Choroid plexus epithelial cell (primary cell): ENCODE measurements around the gene NRG2.

Source experiments
- DNase-seq: peaks from one replicate; pipeline ENCODE4 v3.0.0-alpha.2; 2010; ENCODE audit warnings: low read depth
- H3K4me3 ChIP-seq: 2 replicates; pipeline ENCODE4 v1.5.1; 2011; ENCODE audit warnings: low read depth, mild to moderate bottlenecking, control low read depth, low read length, moderate library complexity
- CTCF ChIP-seq: conservative IDR thresholded peaks from 2 replicates; pipeline ENCODE4 v1.5.1; 2011; ENCODE audit warnings: low read depth, mild to moderate bottlenecking, control low read depth, inconsistent platforms, low read length, moderate library complexity

NRG2 gene

GRCh38 chr5:139869042-139869790 is 173.9 kb downstream of the NRG2 start:
- TF ChIP-seq CTCF = no peak
- no peak for DNase-seq
- no peak overlapping the region for H3K4me3 ChIP-seq

GRCh38 chr5:139867581-139867980 is 175.5 kb downstream of the NRG2 start:
- TF ChIP-seq CTCF = no peak
- DNase-seq = no peak
- no peak overlapping the region for H3K4me3 ChIP-seq

- DNase-seq = no peak
- TF ChIP-seq CTCF = no peak
- H3K4me3 ChIP-seq = no peak overlapping the region
Measured at GRCh38 chr5:139867109-139867508, 176.0 kb downstream of the NRG2 start.

- no peak for DNase-seq
- TF ChIP-seq CTCF = no peak
- no peak overlapping the region for H3K4me3 ChIP-seq
Measured at GRCh38 chr5:139864716-139865483, 178.2 kb downstream of the NRG2 start.

- H3K4me3 ChIP-seq = no peak overlapping the region
- TF ChIP-seq CTCF = peak; percentile 89
- peak; percentile 69 for DNase-seq
Measured at GRCh38 chr5:139863855-139864558, 179.1 kb downstream of the NRG2 start.

GRCh38 chr5:139863361-139863760 is 179.7 kb downstream of the NRG2 start:
- TF ChIP-seq CTCF = no peak
- no peak for DNase-seq
- no peak overlapping the region for H3K4me3 ChIP-seq
